A673 (cell line): ENCODE data around the gene LFNG. TPM values are rescaled to one million over a fixed set of nuclear protein-coding genes. Genes with fewer than 3 reads are reported as not detected.

Source experiments
- BruUV-seq: library from RNA; stranded (reverse); fragments of 400-500 nt; replicated peaks from 2 replicates; lab custom pipeline; 2021; lab: Mats Ljungman, UMichigan
- CTCF ChIA-PET: fragments of 300-600 bp; sonication (Branson Sonifier 250); formaldehyde crosslinking; loops from one replicate; lab custom pipeline; 2022; ENCODE audit warnings: antibody characterized with exemption; lab: Charles Lee
- POLR2A ChIA-PET: fragments of 300-600 bp; sonication (Branson Sonifier 250); formaldehyde crosslinking; loops from one replicate; lab custom pipeline; 2022; ENCODE audit warnings: antibody characterized with exemption; ENCODE audit not compliant: low non-redundant PET; lab: Charles Lee
- DNase-seq: peaks from one replicate; pipeline ENCODE4 v3.0.0-alpha.2; 2015; ENCODE audit warnings: low spot score
- H3K27ac ChIP-seq: fragments of 200-600 bp; sonication (generic); 2 replicates; pipeline ENCODE4 v1.5.1; 2016; ENCODE audit warnings: mixed run types, low read depth, mild to moderate bottlenecking, mixed read lengths, antibody characterized with exemption, low read length; ENCODE audit not compliant: poor library complexity, severe bottlenecking
- H3K27me3 ChIP-seq: fragments of 200-600 bp; sonication (generic); replicated peaks from 2 replicates; pipeline ENCODE4 v1.6.1; 2017; ENCODE audit warnings: mixed run types, low read depth, mild to moderate bottlenecking, mixed read lengths, antibody characterized with exemption, low read length; ENCODE audit not compliant: insufficient read depth, poor library complexity
- H3K36me3 ChIP-seq: fragments of 200-600 bp; sonication (generic); 2 replicates; pipeline ENCODE4 v1.6.1; 2016; ENCODE audit warnings: mixed run types, mild to moderate bottlenecking, mixed read lengths, antibody characterized with exemption, low read length; ENCODE audit not compliant: insufficient read depth, poor library complexity, severe bottlenecking
- H3K4me1 ChIP-seq: fragments of 200-600 bp; sonication (generic); 2 replicates; pipeline ENCODE4 v1.6.1; 2017; ENCODE audit warnings: mixed run types, mild to moderate bottlenecking, mixed read lengths, antibody characterized with exemption, low read length; ENCODE audit not compliant: insufficient read depth, poor library complexity, severe bottlenecking
- H3K4me3 ChIP-seq: fragments of 200-600 bp; sonication (generic); 2 replicates; pipeline ENCODE4 v1.5.1; 2016; ENCODE audit warnings: low read depth, mixed run types, mild to moderate bottlenecking, mixed read lengths, low read length; ENCODE audit not compliant: poor library complexity, severe bottlenecking
- H3K9me3 ChIP-seq: fragments of 200-600 bp; sonication (generic); 2 replicates; pipeline ENCODE4 v1.6.1; 2016; ENCODE audit warnings: mixed run types, low read depth, mild to moderate bottlenecking, mixed read lengths, antibody characterized with exemption, low read length; ENCODE audit not compliant: poor library complexity, severe bottlenecking
- CTCF ChIP-seq: fragments of 300-800, 200-600 bp; sonication (generic); conservative IDR thresholded peaks from 2 replicates; pipeline ENCODE4 v1.5.1; 2017; ENCODE audit warnings: low read depth, mild to moderate bottlenecking, antibody characterized with exemption, low read length, moderate library complexity, mixed read lengths
- EZH2 ChIP-seq: fragments of 200-600 bp; sonication (generic); IDR thresholded peaks from 2 replicates; pipeline ENCODE4 v1.6.1; 2017; ENCODE audit warnings: borderline replicate concordance, low read depth, mild to moderate bottlenecking, mixed read lengths, antibody characterized with exemption, low read length; ENCODE audit not compliant: poor library complexity, severe bottlenecking
- intact Hi-C: fragments of 100-400 bp; cut with micrococcal nuclease; formaldehyde crosslinking; loops from one replicate; pipeline ENCODE4 v1.10.0; 2022; ENCODE audit not compliant: unreplicated experiment
- total RNA-seq: library from RNA; stranded (reverse); gene quantifications from 2 replicates; pipeline ENCODE4 v1.2.3, GENCODE V29; 2021

LFNG gene
- total RNA-seq, 1 experiment from 2014 or later = 11.7 TPM

GRCh38 chr7:2510130-2510776, 9.3 kb upstream of the LFNG start:
- no peaks in the 10 kb centered on the region for H3K4me1 ChIP-seq
- no peak overlapping the region for H3K27ac ChIP-seq
- no peaks in the 10 kb centered on the region for H3K9me3 ChIP-seq
- no peaks in the 10 kb centered on the region for H3K36me3 ChIP-seq
- ChIA-PET CTCF (no interaction called here), POLR2A (no interaction called here)
- H3K27me3 ChIP-seq = no peaks in the 10 kb centered on the region
- H3K4me3 ChIP-seq = no peak overlapping the region
- no TSS peak for BruUV-seq
- DNase-seq = no peak
- TF ChIP-seq CTCF = no peak
- no peak for TF ChIP-seq EZH2
- intact Hi-C loops = no loop called here

GRCh38 chr7:2510909-2511768, 8.4 kb upstream of the LFNG start:
- Histone ChIP-seq H3K27me3 (no peaks in the 10 kb centered on the region), H3K27ac (no peak overlapping the region), H3K4me3 (no peak overlapping the region), H3K4me1 (no peaks in the 10 kb centered on the region), H3K9me3 (no peaks in the 10 kb centered on the region), H3K36me3 (no peaks in the 10 kb centered on the region)
- no peak for DNase-seq
- CTCF ChIA-PET = no interaction called here
- no TSS peak for BruUV-seq
- intact Hi-C loops = no loop called here
- no peak for TF ChIP-seq EZH2
- no peak for TF ChIP-seq CTCF
- POLR2A ChIA-PET = no interaction called here

- Histone ChIP-seq H3K4me1 (no peaks in the 10 kb centered on the region), H3K27me3 (no peaks in the 10 kb centered on the region), H3K27ac (no peak overlapping the region), H3K36me3 (no peaks in the 10 kb centered on the region), H3K9me3 (no peaks in the 10 kb centered on the region), H3K4me3 (no peak overlapping the region)
- TF ChIP-seq CTCF (no peak), EZH2 (no peak)
- CTCF ChIA-PET = no interaction called here
- BruUV-seq = no TSS peak
- intact Hi-C loops = no loop called here
- POLR2A ChIA-PET = interaction anchor here (0.5 kb wide), 1 partner anchor 79 kb away, joined by 6 read pairs; no protein-coding TSS in a partner anchor
- no peak for DNase-seq
These were observed 7.8 kb upstream of the LFNG start for GRCh38 chr7:2511769-2512168.
